Colonic mucosa (tissue), 4 donors: ENCODE measurements around the gene EVPLL. TPM values are rescaled to one million over a fixed set of nuclear protein-coding genes. Genes with fewer than 3 reads are reported as not detected.
"Not testable (repeated sequence)": the region's sequence is repeated elsewhere in the genome, so short reads cannot be mapped to it uniquely, and the experiment has no call there.

Experiments
- DNase-seq: peaks from one replicate; pipeline ENCODE4 v3.0.0-alpha.2; 2020
- H3K27ac ChIP-seq: fragments of 200-600 bp; one replicate; pipeline ENCODE4 v1.8.0; 2021
- H3K27me3 ChIP-seq: fragments of 200-600 bp; one replicate; pipeline ENCODE4 v1.8.0; 2021
- H3K36me3 ChIP-seq: fragments of 200-600 bp; one replicate; pipeline ENCODE4 v1.8.0; 2021
- H3K4me1 ChIP-seq: fragments of 200-600 bp; one replicate; pipeline ENCODE4 v1.8.0; 2021; ENCODE audit warnings: mild to moderate bottlenecking
- H3K4me3 ChIP-seq: fragments of 200-600 bp; one replicate; pipeline ENCODE4 v1.8.0; 2021
- H3K9ac ChIP-seq, 2 donors: one replicate each; pipeline ENCODE4 v1.7.0; 2013; ENCODE audit warnings: control low read depth in 2 of 2, low read depth in 2 of 2, low read length in 2 of 2
- H3K9me3 ChIP-seq: fragments of 200-600 bp; one replicate; pipeline ENCODE4 v1.8.0; 2021
- CTCF ChIP-seq: fragments of 200-600 bp; IDR thresholded peaks from one replicate; pipeline ENCODE4 v1.8.0; 2022; ENCODE audit warnings: antibody characterized with exemption, mild to moderate bottlenecking
- intact Hi-C: fragments of 100-400 bp; cut with DNase I; formaldehyde crosslinking; loops from one replicate; pipeline ENCODE4 v1.14.1; 2022
- total RNA-seq, 2 donors: library from RNA; stranded (reverse); fragmentation: NEBNext Ultra II Directional in 1 of 2; extraction: Animal tissue kit (Norgen Biotek cat#: 25700) in 1 of 2; gene quantifications; one replicate each; pipeline ENCODE4 v1.2.1, GENCODE V29; 2021
- donor health status: healthy.
- donor health status: DM: no; HTN: no; CAD: no.
- donor health status: DM: no; HTN: no; CAD: no.

The EVPLL gene
- total RNA-seq, 2 donors from 2014 or later, result 0.25 to 0.69 TPM

GRCh38 chr17:18371455-18371854 is 6.1 kb upstream of the EVPLL start:
- TF ChIP-seq CTCF, result no peak
- Histone ChIP-seq H3K36me3 (no peaks in the 10 kb centered on the region), H3K27me3 (no peaks in the 10 kb centered on the region), H3K9ac (no peak overlapping the region), H3K4me3 (no peak overlapping the region), H3K27ac (no peak overlapping the region), H3K4me1 (no peaks in the 10 kb centered on the region), H3K9me3 (no peaks in the 10 kb centered on the region)
- DNase-seq, result no peak
- intact Hi-C loops, result no loop called here

GRCh38 chr17:18373181-18373580 is 4.4 kb upstream of the EVPLL start:
- not testable (repeated sequence) for DNase-seq

GRCh38 chr17:18374216-18374615 is 3.4 kb upstream of the EVPLL start:
- Histone ChIP-seq H3K4me1 (peaks cover 4% of the 10 kb centered on the region), H3K27me3 (no peaks in the 10 kb centered on the region), H3K27ac (no peak overlapping the region), H3K36me3 (no peaks in the 10 kb centered on the region), H3K4me3 (no peak overlapping the region), H3K9me3 (no peaks in the 10 kb centered on the region), H3K9ac (no peak overlapping the region)
- no peak for DNase-seq
- intact Hi-C loops, result no loop called here
- TF ChIP-seq CTCF, result no peak

More at GRCh38 chr17:18373181-18373580, 4.4 kb upstream of the EVPLL start:
- H3K27me3 ChIP-seq, H3K4me1 ChIP-seq, H3K27ac ChIP-seq, H3K9ac ChIP-seq, H3K4me3 ChIP-seq, H3K9me3 ChIP-seq, intact Hi-C loops, H3K36me3 ChIP-seq: not testable (repeated sequence)

DNA sequence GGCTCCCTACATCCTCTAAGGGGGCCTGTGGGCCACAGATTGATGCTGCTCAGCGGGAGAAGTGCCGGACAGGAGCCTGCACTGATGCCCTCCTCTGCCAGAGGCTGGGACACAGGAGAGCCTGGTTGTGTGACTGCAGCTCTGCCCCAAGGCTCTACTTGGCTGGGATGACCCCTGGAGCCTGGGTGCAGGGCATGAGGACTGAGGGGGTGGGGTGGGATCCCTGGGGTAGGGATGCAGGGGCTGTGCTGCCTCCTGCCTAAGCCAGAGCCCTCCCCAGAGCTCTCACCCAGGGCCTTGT is 577 bp downstream of the EVPLL start:
- Histone ChIP-seq H3K9me3 (no peaks in the 10 kb centered on the region), H3K4me3 (no peak overlapping the region), H3K4me1 (peaks cover 4% of the 10 kb centered on the region), H3K9ac (no peak overlapping the region), H3K27me3 (no peaks in the 10 kb centered on the region), H3K27ac (no peak overlapping the region), H3K36me3 (no peaks in the 10 kb centered on the region)
- intact Hi-C loops, result no loop called here
- DNase-seq, result no peak
- no peak for TF ChIP-seq CTCF

GRCh38 chr17:18378614-18379013 is 1.0 kb downstream of the EVPLL start:
- H3K9ac ChIP-seq, intact Hi-C loops, H3K4me3 ChIP-seq, H3K36me3 ChIP-seq, H3K27ac ChIP-seq, DNase-seq, H3K9me3 ChIP-seq, H3K27me3 ChIP-seq, H3K4me1 ChIP-seq: not testable (repeated sequence)

- H3K27me3 ChIP-seq, result no peaks in the 10 kb centered on the region
- no peak for TF ChIP-seq CTCF
- no peak overlapping the region for H3K9ac ChIP-seq
- peaks cover 4% of the 10 kb centered on the region for H3K4me1 ChIP-seq
- H3K36me3 ChIP-seq, result no peaks in the 10 kb centered on the region
- no peak overlapping the region for H3K4me3 ChIP-seq
- DNase-seq, result no peak
- intact Hi-C loops, result no loop called here
- no peak overlapping the region for H3K27ac ChIP-seq
- H3K9me3 ChIP-seq, result no peaks in the 10 kb centered on the region
Measured at GRCh38 chr17:18379246-18380146, 1.9 kb downstream of the EVPLL start.
